HepG2 (cell line): ENCODE measurements around the gene ZSCAN26. TPM values are rescaled to one million over a fixed set of nuclear protein-coding genes. Genes with fewer than 3 reads are reported as not detected.

Experiments used
- CBX2 ChIP-seq, 2 experiments: fragments of 200-600 bp in 1 of 2; sonication (generic); formaldehyde crosslinking in 1 of 2; IDR thresholded peaks; 2 replicates each; pipeline versions ENCODE4 v1.7.0 to v1.8.1; 2018 to 2022; ENCODE audit warnings: low read depth in 2 of 2, low read length in 1 of 2, mild to moderate bottlenecking in 1 of 2, missing genetic modification reagents in 1 of 2
- HNF4A ChIP-seq: sonication (generic); formaldehyde crosslinking; IDR thresholded peaks from 2 replicates; pipeline ENCODE4 v1.4.0; 2020; ENCODE audit warnings: missing genetic modification reagents
- HNRNPLL ChIP-seq: fragments of 200-400 bp; formaldehyde crosslinking; IDR thresholded peaks from 2 replicates; pipeline ENCODE4 v1.6.1; 2017; ENCODE audit warnings: mild to moderate bottlenecking, low read depth, low read length; ENCODE audit not compliant: poor library complexity, severe bottlenecking
- HOXA3 ChIP-seq: sonication (generic); formaldehyde crosslinking; IDR thresholded peaks from 2 replicates; pipeline ENCODE4 v1.5.0; 2020; ENCODE audit warnings: missing genetic modification reagents
- MED1 ChIP-seq: sonication (generic); formaldehyde crosslinking; IDR thresholded peaks from 2 replicates; pipeline ENCODE4 v1.4.0; 2020; ENCODE audit warnings: missing genetic modification reagents
- PHF21A ChIP-seq: sonication (generic); formaldehyde crosslinking; IDR thresholded peaks from 2 replicates; pipeline ENCODE4 v1.5.0; 2020; ENCODE audit warnings: mild to moderate bottlenecking, missing genetic modification reagents
- RXRA ChIP-seq: sonication (generic); formaldehyde crosslinking; IDR thresholded peaks from 2 replicates; pipeline ENCODE4 v1.5.1; 2020; ENCODE audit warnings: missing genetic modification reagents
- ZFX ChIP-seq: sonication (generic); formaldehyde crosslinking; IDR thresholded peaks from 2 replicates; pipeline ENCODE4 v1.4.0; 2020; ENCODE audit warnings: mild to moderate bottlenecking, low read depth, missing genetic modification reagents, moderate library complexity
- ZNF256 ChIP-seq: sonication (generic); formaldehyde crosslinking; conservative IDR thresholded peaks from 2 replicates; pipeline ENCODE4 v1.4.0; 2020; ENCODE audit warnings: missing genetic modification reagents
- ZNF3 ChIP-seq: IDR thresholded peaks from 2 replicates; pipeline ENCODE4 v1.7.0; 2017; ENCODE audit warnings: inconsistent platforms
- ZNF30 ChIP-seq: sonication (generic); formaldehyde crosslinking; IDR thresholded peaks from 2 replicates; pipeline ENCODE4 v1.5.0; 2020; ENCODE audit warnings: mild to moderate bottlenecking, missing genetic modification reagents
- ZNF317 ChIP-seq: sonication (generic); formaldehyde crosslinking; IDR thresholded peaks from 2 replicates; pipeline ENCODE4 v1.5.0; 2020; ENCODE audit warnings: mild to moderate bottlenecking, missing genetic modification reagents
- ZNF501 ChIP-seq: sonication (generic); formaldehyde crosslinking; IDR thresholded peaks from 2 replicates; pipeline ENCODE4 v1.5.1; 2020; ENCODE audit warnings: mild to moderate bottlenecking, moderate library complexity, missing genetic modification reagents
- ZNF83 ChIP-seq: sonication (generic); formaldehyde crosslinking; IDR thresholded peaks from 2 replicates; pipeline ENCODE4 v1.4.0; 2020; ENCODE audit warnings: missing genetic modification reagents, mild to moderate bottlenecking, borderline replicate concordance
- polyA plus RNA-seq, 8 experiments: library from polyadenylated mRNA; depleted of rRNA in 3 of 8; stranded (reverse) in 7 of 8; unstranded in 1 of 8; fragments of >200 nt; fragmentation: Illumina TruSeq in 4 of 8; extraction: Trizol in 4 of 8; gene quantifications; 2 replicates each; pipeline versions ENCODE4 v1.2.1 to v1.2.3, GENCODE V29; 2011 to 2016; ENCODE audit warnings: low read depth in 4 of 8, missing spikeins in 1 of 8, mixed read lengths in 1 of 8; ENCODE audit not compliant: insufficient read depth in 1 of 8
- total RNA-seq, 5 experiments: library from RNA; depleted of rRNA; stranded (reverse); fragments of >200 nt; fragmentation: Illumina TruSeq; extraction: Trizol; gene quantifications; 2 replicates each; pipeline ENCODE4 v1.2.3, GENCODE V29; 2016; ENCODE audit warnings: low read depth in 1 of 5
- TF ChIP-seq, protein P1 (sequence below): IDR thresholded peaks from 2 replicates; pipeline ENCODE4 v1.6.1; 2016; ENCODE audit warnings: mild to moderate bottlenecking, missing biosample characterization, missing genetic modification reagents
- TF ChIP-seq, protein P2 (sequence below): sonication (generic); formaldehyde crosslinking; IDR thresholded peaks from 2 replicates; pipeline ENCODE4 v1.4.0; 2020; ENCODE audit warnings: low read depth, missing genetic modification reagents
- TF ChIP-seq, protein P3 (sequence below): IDR thresholded peaks from 2 replicates; pipeline ENCODE4 v1.6.1; 2016; ENCODE audit warnings: control low read depth
- TF ChIP-seq, protein P4 (sequence below): IDR thresholded peaks from 2 replicates; pipeline ENCODE4 v1.6.1; 2016; ENCODE audit warnings: missing biosample characterization, missing genetic modification reagents, low read depth
- TF ChIP-seq, protein P5 (sequence below): sonication (generic); formaldehyde crosslinking; IDR thresholded peaks from 2 replicates; pipeline ENCODE4 v1.4.0; 2020; ENCODE audit warnings: missing genetic modification reagents
- TF ChIP-seq, protein P6 (sequence below): sonication (generic); formaldehyde crosslinking; IDR thresholded peaks from 2 replicates; pipeline ENCODE4 v1.8.1; 2023; ENCODE audit warnings: mild to moderate bottlenecking, moderate library complexity, missing genetic modification reagents
- TF ChIP-seq, protein P7 (sequence below): sonication (generic); formaldehyde crosslinking; IDR thresholded peaks from 2 replicates; pipeline ENCODE4 v1.4.0; 2020; ENCODE audit warnings: missing genetic modification reagents

ZSCAN26 gene
- total and polyA plus RNA-seq, 2 of the 13 experiments (the other 11 are each of a cell fraction or from before 2014, with no cell fraction given), result 12.0 to 15.6 TPM

DNA sequence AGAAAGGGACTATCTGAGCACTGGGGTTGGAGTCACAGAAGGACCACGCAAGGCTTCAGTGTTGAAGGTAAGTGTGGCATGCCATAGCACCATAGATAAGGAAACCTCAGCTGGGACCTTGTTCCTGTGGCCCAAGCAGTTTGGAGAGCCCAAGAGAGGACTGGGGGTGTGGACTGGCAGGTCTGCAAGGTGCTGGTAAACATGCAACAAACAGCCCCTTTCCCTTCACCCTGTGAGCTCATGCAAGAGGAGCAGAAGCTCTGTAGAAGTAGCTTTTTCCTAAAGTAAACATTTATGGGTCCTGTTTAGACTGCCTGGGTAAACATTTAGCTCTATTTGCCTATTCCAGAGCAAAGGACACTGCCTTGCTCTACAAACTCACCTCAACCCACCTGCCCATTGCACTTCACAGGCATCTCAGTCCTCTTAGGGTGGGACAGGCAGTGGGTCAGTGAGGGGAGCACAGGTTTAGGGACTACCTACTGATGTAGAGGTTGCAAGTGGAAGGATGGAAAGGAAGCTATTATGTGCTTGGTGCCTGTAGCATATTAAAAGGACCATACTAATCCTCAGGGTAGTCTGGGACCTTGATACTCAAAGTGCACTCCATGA, 57.0 kb downstream of the ZSCAN26 start (continued):
- TF ChIP-seq ZNF83 (CRISPR knock-in tag), result no peak
- peak; percentile 86 for TF ChIP-seq HNF4A (CRISPR knock-in tag)
- TF ChIP-seq, protein P1, sequence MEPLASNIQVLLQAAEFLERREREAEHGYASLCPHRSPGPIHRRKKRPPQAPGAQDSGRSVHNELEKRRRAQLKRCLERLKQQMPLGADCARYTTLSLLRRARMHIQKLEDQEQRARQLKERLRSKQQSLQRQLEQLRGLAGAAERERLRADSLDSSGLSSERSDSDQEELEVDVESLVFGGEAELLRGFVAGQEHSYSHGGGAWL (CRISPR knock-in tag), result no peak
- peak; percentile 86 for TF ChIP-seq ZNF501 (CRISPR knock-in tag)
- TF ChIP-seq HNRNPLL, result no peak
- TF ChIP-seq ZNF317 (CRISPR knock-in tag), result no peak; the same call in 1 of the 2 replicates
- TF ChIP-seq PHF21A (CRISPR knock-in tag), result peak; percentile 86
- TF ChIP-seq, protein P2, sequence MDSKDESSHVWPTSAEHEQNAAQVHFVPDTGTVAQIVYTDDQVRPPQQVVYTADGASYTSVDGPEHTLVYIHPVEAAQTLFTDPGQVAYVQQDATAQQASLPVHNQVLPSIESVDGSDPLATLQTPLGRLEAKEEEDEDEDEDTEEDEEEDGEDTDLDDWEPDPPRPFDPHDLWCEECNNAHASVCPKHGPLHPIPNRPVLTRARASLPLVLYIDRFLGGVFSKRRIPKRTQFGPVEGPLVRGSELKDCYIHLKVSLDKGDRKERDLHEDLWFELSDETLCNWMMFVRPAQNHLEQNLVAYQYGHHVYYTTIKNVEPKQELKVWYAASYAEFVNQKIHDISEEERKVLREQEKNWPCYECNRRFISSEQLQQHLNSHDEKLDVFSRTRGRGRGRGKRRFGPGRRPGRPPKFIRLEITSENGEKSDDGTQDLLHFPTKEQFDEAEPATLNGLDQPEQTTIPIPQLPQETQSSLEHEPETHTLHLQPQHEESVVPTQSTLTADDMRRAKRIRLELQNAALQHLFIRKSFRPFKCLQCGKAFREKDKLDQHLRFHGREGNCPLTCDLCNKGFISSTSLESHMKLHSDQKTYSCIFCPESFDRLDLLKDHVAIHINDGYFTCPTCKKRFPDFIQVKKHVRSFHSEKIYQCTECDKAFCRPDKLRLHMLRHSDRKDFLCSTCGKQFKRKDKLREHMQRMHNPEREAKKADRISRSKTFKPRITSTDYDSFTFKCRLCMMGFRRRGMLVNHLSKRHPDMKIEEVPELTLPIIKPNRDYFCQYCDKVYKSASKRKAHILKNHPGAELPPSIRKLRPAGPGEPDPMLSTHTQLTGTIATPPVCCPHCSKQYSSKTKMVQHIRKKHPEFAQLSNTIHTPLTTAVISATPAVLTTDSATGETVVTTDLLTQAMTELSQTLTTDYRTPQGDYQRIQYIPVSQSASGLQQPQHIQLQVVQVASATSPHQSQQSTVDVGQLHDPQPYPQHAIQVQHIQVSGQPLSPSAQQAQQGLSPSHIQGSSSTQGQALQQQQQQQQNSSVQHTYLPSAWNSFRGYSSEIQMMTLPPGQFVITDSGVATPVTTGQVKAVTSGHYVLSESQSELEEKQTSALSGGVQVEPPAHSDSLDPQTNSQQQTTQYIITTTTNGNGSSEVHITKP (CRISPR knock-in tag), result peak; percentile 59; the same call in 1 of the 2 replicates
- TF ChIP-seq, protein P3, sequence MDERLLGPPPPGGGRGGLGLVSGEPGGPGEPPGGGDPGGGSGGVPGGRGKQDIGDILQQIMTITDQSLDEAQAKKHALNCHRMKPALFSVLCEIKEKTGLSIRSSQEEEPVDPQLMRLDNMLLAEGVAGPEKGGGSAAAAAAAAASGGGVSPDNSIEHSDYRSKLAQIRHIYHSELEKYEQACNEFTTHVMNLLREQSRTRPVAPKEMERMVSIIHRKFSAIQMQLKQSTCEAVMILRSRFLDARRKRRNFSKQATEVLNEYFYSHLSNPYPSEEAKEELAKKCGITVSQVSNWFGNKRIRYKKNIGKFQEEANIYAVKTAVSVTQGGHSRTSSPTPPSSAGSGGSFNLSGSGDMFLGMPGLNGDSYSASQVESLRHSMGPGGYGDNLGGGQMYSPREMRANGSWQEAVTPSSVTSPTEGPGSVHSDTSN (CRISPR knock-in tag), result no peak
- TF ChIP-seq, protein P4, sequence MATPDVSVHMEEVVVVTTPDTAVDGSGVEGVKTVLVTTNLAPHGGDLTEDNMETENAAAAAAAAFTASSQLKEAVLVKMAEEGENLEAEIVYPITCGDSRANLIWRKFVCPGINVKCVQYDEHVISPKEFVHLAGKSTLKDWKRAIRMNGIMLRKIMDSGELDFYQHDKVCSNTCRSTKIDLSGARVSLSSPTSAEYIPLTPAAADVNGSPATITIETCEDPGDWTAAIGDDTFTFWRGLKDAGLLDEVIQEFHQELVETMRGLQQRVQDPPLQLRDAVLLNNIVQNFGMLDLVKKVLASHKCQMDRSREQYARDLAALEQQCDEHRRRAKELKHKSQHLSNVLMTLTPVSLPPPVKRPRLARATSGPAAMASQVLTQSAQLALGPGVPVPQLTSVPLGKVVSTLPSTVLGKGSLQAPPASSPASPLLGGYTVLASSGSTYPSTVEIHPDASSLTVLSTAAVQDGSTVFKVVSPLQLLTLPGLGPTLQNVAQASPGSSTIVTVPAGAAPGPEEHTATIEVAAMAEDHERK (CRISPR knock-in tag), result no peak
- no peak for TF ChIP-seq ZNF3 (CRISPR knock-in tag)
- TF ChIP-seq ZFX (CRISPR knock-in tag), result peak; percentile 27; the same call in 1 of the 2 replicates
- TF ChIP-seq, protein P5, sequence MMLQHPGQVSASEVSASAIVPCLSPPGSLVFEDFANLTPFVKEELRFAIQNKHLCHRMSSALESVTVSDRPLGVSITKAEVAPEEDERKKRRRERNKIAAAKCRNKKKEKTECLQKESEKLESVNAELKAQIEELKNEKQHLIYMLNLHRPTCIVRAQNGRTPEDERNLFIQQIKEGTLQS (CRISPR knock-in tag), result no peak
- peak; percentile 82 for TF ChIP-seq MED1
- TF ChIP-seq ZNF30 (CRISPR knock-in tag), result no peak
- TF ChIP-seq ZNF256, result no peak
- TF ChIP-seq CBX2 (IDR thresholded peaks at IDR 0.05; ENCODE audit: low read depth, low read length), result no peak
- TF ChIP-seq CBX2 (CRISPR knock-in tag; IDR thresholded peaks at IDR 0.05; ENCODE audit: low read depth), result no peak
- 0 out of 2 replicates have a peak, but pooled peaks have one; percentile 26 for TF ChIP-seq RXRA
- peak; percentile 53; the same call in 1 of the 2 replicates for TF ChIP-seq HOXA3 (CRISPR knock-in tag)
- TF ChIP-seq, protein P6, sequence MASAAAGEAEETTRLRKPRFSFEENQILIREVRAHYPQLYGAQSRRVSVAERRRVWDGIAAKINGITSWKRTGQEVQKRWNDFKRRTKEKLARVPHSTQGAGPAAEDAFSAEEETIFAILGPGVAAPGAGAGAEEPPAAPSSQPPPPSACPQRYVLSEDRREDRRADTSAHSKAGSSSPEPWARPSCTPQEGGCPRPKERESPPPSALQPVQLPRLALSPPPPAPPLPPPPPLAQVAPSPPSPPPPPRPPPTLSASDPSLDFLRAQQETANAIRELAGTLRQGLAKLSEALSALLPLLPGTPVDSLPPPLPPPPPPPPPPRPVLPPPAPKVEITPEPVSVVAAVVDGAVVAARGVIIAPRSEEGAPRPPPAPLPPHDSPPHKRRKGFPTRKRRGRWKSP (CRISPR knock-in tag), result peak; percentile 55; the same call in 1 of the 2 replicates
- TF ChIP-seq, protein P7, sequence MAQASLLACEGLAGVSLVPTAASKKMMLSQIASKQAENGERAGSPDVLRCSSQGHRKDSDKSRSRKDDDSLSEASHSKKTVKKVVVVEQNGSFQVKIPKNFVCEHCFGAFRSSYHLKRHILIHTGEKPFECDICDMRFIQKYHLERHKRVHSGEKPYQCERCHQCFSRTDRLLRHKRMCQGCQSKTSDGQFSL, result no peak
